GM18873 (cell line): ENCODE data around the gene PKNOX1.
"Not testable (repeated sequence)": the region's sequence is repeated elsewhere in the genome, so short reads cannot be mapped to it uniquely, and the experiment has no call there.

Experiments used
- ATAC-seq: cut with Tn5 transposase; IDR thresholded peaks from one replicate; pipeline ENCODE4 v1.9.1; 2021; ENCODE audit warnings: mild to moderate bottlenecking, moderate library complexity, moderate number of reproducible peaks; ENCODE audit not compliant: unreplicated experiment, low FRiP score

PKNOX1 gene

GRCh38 chr21:43012596-43012995 lies 38.2 kb downstream of the PKNOX1 start:
- no peak for ATAC-seq

DNA sequence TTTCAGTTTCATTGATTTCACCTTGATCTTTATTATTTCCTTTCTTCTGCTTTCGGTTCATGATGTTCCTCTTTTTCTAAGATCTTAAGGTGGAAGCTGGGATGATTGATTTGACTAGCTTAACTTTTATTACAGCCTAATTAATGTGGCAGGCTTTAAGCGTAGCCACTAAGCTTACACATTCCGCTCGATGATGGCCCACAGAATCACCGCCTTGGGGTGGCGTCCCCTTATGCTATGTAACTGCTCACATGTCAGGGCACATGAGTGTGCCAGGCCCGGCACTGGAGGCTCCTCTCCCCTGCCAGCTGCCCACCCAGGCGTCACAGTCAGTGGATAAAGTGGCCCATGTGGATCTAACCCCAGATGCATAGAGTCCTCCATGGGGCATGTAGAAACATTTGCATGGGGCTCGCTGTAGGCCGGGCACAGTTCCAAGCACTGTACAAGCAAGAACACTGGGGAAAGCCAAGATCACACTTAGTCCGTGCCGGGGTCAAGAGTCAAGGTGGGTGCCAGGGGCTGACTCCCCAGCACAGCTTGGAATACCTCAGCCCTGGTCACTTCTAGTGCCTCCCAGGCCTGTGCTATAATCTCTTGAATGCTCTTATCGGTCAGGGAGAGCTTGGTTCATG lies 41.7 kb downstream of the PKNOX1 start:
- no peak for ATAC-seq

GRCh38 chr21:43016728-43017127 lies 42.4 kb downstream of the PKNOX1 start:
- no peak for ATAC-seq

- ATAC-seq, result no peak
Observed at GRCh38 chr21:43018519-43018918, 44.2 kb downstream of the PKNOX1 start.

DNA sequence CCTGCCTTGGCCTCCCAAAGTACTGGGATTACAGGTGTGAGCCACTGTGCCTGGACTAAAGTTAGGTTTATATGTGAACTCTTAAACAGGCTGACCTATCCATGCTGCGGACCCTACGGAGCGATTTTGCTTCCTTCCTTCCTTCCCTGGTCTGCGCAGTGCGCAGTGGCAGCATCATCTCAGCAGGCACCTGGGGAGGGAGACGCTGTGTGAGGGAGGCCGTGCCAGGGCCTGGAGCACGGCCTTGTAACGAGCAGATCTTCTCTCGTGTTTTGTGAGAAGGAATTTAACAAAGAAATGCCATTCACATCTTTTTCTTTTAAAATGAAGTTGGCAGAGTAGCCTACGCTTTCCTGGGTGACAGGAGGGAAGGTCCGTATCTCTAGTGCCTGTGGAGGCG lies 45.8 kb downstream of the PKNOX1 start:
- no peak for ATAC-seq

GRCh38 chr21:43020771-43021170 lies 46.4 kb downstream of the PKNOX1 start:
- ATAC-seq, result no peak

DNA sequence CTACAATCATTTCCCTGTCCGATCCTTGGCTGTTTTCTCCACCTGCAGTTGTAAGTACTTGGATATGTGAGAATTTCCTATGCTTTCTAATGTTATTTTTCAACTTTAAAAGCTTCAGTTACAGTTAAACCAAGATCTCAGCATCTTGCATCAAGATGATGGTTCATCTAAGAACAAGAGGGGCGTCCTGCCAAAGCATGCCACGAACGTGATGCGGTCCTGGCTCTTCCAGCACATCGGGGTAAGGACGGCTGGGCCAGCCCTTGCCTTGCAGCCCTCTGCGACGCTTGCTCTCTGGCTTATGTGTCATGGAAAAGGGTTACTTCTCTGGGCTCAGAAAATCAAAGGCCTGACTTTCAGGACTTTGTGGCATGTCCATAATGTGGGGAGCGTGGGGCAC lies 46.8 kb downstream of the PKNOX1 start:
- no peak for ATAC-seq

- ATAC-seq, result no peak
Observed at GRCh38 chr21:43021756-43022600, 47.6 kb downstream of the PKNOX1 start.

DNA sequence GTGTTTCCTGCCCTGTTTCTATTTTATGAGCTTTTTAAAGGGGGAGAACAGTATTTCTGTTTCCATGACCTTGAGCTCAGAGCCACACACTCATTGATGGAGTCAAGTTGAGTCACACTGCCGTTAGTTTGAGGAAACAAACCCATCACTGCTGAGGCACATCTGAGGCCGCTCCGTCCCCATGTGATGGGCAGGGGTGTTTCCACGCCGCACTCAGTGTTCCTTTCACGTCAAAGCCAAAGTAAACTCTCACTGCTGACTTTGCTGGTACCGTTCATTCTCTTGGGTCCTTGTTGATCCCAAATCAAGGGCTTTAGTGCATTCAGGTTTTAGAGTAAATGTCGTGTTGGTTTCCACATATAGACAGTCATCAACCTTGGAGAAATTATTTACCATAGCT lies 48.8 kb downstream of the PKNOX1 start:
- no peak for ATAC-seq

- ATAC-seq, result no peak
Observed at GRCh38 chr21:43024439-43025136, 50.2 kb downstream of the PKNOX1 start.

DNA sequence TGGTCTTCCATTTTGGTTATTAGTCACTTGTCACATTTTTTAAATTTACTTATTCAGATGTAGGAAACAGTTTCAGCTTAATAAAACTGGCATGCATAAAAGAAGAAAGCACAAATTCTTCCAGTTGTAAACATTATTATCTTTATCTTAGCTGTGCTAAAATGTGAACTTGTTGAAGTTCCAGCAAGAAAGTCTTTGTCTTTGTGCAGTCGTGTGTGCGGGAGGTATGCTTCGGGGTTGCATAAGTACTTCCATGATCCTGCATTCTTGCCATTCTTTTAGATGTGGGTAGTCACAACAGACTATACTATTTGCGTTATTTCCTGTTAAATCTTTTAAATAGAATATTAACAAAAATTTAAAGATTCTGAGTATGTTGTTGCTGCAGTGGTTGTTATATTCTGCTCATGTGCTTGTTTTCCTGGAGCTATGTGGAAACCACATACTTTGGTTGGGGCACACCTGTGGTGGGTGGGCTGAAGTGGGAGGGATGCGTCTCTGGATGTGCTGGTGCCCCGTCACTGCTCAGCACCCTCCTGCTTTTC lies 51.3 kb downstream of the PKNOX1 start:
- ATAC-seq, result no peak

- no peak for ATAC-seq
Observed at GRCh38 chr21:43027846-43028731, 53.7 kb downstream of the PKNOX1 start.

DNA sequence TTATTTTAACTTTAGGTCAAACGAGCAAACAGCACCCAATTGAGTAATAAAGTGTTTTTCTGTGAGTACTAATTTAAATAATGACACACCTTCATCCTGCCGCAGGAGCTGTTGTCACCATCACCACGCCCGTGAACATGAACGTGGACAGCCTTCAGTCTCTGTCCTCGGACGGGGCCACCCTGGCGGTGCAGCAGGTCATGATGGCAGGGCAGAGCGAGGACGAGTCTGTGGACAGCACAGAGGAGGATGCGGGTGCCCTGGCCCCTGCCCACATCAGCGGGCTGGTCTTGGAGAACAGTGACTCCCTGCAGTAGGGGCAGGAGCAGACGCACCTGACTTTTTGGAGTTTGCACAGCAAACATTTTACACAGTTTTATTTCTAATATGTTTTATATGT lies 55.4 kb downstream of the PKNOX1 start:
- ATAC-seq, result no peak

GRCh38 chr21:43031121-43031619 lies 56.8 kb downstream of the PKNOX1 start:
- ATAC-seq, result no peak

DNA sequence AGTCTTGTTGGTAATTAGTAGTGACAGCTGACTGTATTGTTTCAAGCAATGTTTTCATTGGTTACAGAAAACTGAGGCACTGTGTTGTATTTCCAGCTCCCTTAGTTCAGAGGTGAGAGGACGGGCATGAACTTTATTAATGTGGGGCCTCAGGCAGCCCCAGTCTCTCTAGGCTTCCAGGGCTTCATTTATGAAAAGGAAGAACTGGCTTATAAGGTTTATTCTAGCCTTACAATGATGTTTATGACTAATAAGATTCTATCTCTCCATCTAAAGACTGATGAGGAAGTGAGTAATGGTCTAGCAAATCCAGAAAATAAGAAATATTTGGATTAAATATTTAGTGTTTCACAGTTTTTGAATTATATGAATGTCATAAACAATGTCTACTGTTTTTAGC lies 59.7 kb downstream of the PKNOX1 start:
- ATAC-seq, result no peak

DNA sequence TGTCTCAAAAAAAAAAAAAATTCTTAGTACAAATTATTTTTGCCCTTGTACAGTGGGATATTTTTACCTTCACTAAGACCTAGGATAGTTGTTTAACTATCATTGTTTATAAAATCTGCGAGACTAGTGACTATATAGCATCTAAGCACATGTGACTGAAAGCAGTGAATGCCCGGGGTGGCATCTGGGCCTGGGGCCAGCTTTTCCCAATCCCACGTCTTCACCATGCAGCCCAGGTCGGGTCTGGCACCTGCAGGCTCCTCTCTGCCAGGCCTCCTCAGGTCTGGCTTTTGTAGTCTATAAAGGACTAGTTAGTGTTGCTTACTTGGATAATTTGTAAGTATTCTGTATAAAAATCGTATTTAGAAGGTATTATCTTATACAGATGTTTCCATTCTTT lies 60.5 kb downstream of the PKNOX1 start:
- ATAC-seq, result no peak

GRCh38 chr21:43036889-43037288 lies 62.5 kb downstream of the PKNOX1 start:
- ATAC-seq, result not testable (repeated sequence)

DNA sequence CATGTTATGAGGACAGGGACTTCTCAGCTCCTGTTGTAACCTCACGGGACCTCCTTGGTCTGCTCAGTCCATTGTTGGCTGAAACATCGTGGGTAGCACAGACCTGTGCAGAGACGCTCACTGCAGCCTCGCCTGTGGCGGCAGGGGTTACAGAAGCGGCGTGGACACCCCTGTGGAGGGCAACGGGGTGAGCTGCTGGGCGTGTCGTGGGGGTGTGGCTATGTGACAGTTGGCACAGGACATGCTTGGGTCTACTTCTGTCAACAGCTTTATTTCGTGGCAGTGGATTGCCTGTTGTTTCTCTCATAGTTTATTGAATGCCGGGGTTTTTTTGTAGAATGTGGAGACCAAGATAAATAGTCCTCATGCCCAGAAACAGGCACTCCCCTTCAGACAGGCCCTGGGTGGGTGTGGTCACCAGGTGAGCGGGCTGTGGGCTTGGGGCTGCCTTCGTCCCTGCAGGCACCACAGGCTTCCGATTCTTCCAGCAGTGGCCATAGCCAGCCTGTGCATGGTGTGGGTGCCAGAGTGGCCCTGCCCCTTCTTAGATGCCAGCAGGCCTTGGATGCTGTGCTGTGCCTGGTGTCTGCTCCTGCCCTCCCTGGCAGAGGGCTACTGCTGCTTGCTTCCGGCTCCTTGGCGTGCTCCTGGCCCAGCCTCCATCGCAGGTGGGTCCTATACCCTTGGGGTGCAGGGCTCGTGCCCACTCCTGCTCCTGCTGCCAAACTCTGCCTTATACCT lies 63.7 kb downstream of the PKNOX1 start:
- not testable (repeated sequence) for ATAC-seq

- not testable (repeated sequence) for ATAC-seq
Observed at GRCh38 chr21:43038659-43039044, 64.3 kb downstream of the PKNOX1 start.
